GM23338 (cell line): ENCODE measurements around the gene SCAF8. TPM values are rescaled to one million over a fixed set of nuclear protein-coding genes. Genes with fewer than 3 reads are reported as not detected.
A peak's percentile ranks its signal among the peaks of the same experiment; 100 is the strongest.

Experiments
- ATAC-seq: fragments of 200-7000 bp; cut with Tn5 transposase; 3 replicates; pipeline ENCODE4 v1.9.1; 2020
- DNase-seq: peaks from one replicate; pipeline ENCODE4 v3.0.0-alpha.2; 2015; ENCODE audit warnings: low spot score
- H2AFZ ChIP-seq: fragments of 200-600 bp; sonication (generic); 2 replicates; pipeline ENCODE4 v1.8.0; 2016; ENCODE audit warnings: antibody characterized with exemption, mild to moderate bottlenecking, moderate library complexity
- H3F3A ChIP-seq: fragments of 200-600 bp; sonication (generic); replicated peaks from 2 replicates; pipeline ENCODE4 v1.8.0; 2017; ENCODE audit warnings: antibody characterized with exemption, mixed run types, low read depth
- H3K27ac ChIP-seq: fragments of 200-600 bp; sonication (generic); 2 replicates; pipeline ENCODE4 v1.6.1; 2016; ENCODE audit warnings: low read depth
- H3K27me3 ChIP-seq: fragments of 200-600 bp; sonication (generic); 2 replicates; pipeline ENCODE4 v1.8.0; 2016; ENCODE audit warnings: mild to moderate bottlenecking, mixed run types, moderate library complexity; ENCODE audit not compliant: insufficient read depth
- H3K36me3 ChIP-seq: fragments of 200-600 bp; sonication (generic); 2 replicates; pipeline ENCODE4 v1.8.0; 2016; ENCODE audit warnings: mild to moderate bottlenecking; ENCODE audit not compliant: insufficient read depth
- H3K4me1 ChIP-seq: fragments of 200-600 bp; sonication (generic); 2 replicates; pipeline ENCODE4 v1.8.0; 2016; ENCODE audit warnings: mild to moderate bottlenecking, moderate library complexity; ENCODE audit not compliant: insufficient read depth
- H3K4me2 ChIP-seq: fragments of 200-600 bp; sonication (generic); 2 replicates; pipeline ENCODE4 v1.7.1; 2017; ENCODE audit warnings: mixed run types
- H3K4me3 ChIP-seq: fragments of 200-600 bp; sonication (generic); 2 replicates; pipeline ENCODE4 v1.6.1; 2016; ENCODE audit warnings: mixed run types
- H3K79me2 ChIP-seq: fragments of 200-600 bp; sonication (generic); replicated peaks from 2 replicates; pipeline ENCODE4 v1.8.0; 2017; ENCODE audit warnings: mild to moderate bottlenecking; ENCODE audit not compliant: insufficient read depth
- H3K9me2 ChIP-seq: fragments of 200-600 bp; sonication (generic); 2 replicates; pipeline ENCODE4 v1.8.0; 2017; ENCODE audit not compliant: insufficient read depth
- H4K20me1 ChIP-seq: fragments of 200-600 bp; sonication (generic); replicated peaks from 2 replicates; pipeline ENCODE4 v1.8.0; 2017; ENCODE audit warnings: mild to moderate bottlenecking; ENCODE audit not compliant: insufficient read depth
- H3K27ac Mint-ChIP-seq: 2 replicates; pipeline ENCODE4 v1.8.0; 2020; ENCODE audit warnings: inconsistent platforms, mild to moderate bottlenecking, moderate library complexity, mixed read lengths
- H3K27me3 Mint-ChIP-seq: 3 replicates; pipeline ENCODE4 v1.8.0; 2022; ENCODE audit warnings: low read depth, mild to moderate bottlenecking, moderate library complexity, mixed read lengths, inconsistent platforms; ENCODE audit not compliant: insufficient read depth, poor library complexity
- H3K36me3 Mint-ChIP-seq: 3 replicates; pipeline ENCODE4 v1.8.0; 2021; ENCODE audit warnings: low read depth, mild to moderate bottlenecking, inconsistent platforms, moderate library complexity, mixed read lengths
- H3K4me1 Mint-ChIP-seq: 3 replicates; pipeline ENCODE4 v1.8.0; 2020; ENCODE audit warnings: mild to moderate bottlenecking, inconsistent platforms, mixed read lengths
- H3K4me3 Mint-ChIP-seq: 3 replicates; pipeline ENCODE4 v1.8.0; 2021; ENCODE audit warnings: moderate library complexity, mild to moderate bottlenecking, inconsistent platforms, mixed read lengths
- H3K9me3 Mint-ChIP-seq: 3 replicates; pipeline ENCODE4 v1.8.0; 2020; ENCODE audit warnings: moderate library complexity, mild to moderate bottlenecking, inconsistent platforms, mixed read lengths
- CREB1 ChIP-seq: fragments of 250-450 bp; sonication (Bioruptor Pico); IDR thresholded peaks from 2 replicates; pipeline ENCODE4 v1.5.0; 2020; ENCODE audit warnings: low read depth, mild to moderate bottlenecking, moderate library complexity
- EZH2 ChIP-seq: fragments of 200-600 bp; sonication (generic); IDR thresholded peaks from one replicate; pipeline ENCODE4 v1.8.0; 2017; ENCODE audit warnings: antibody characterized with exemption, mild to moderate bottlenecking, low read depth; ENCODE audit not compliant: unreplicated experiment
- EZH2phosphoT487 ChIP-seq: fragments of 200-600 bp; sonication (generic); IDR thresholded peaks from one replicate; pipeline ENCODE4 v1.8.1; 2018; ENCODE audit warnings: antibody characterized with exemption; ENCODE audit not compliant: unreplicated experiment
- JUNB ChIP-seq: IDR thresholded peaks from one replicate; pipeline ENCODE4 v1.6.1; 2016; ENCODE audit warnings: antibody characterized with exemption; ENCODE audit not compliant: unreplicated experiment
- NANOG ChIP-seq: IDR thresholded peaks from 2 replicates; pipeline ENCODE4 v1.6.1; 2016; ENCODE audit warnings: antibody characterized with exemption, borderline replicate concordance
- POLR2AphosphoS5 ChIP-seq: IDR thresholded peaks from 2 replicates; pipeline ENCODE4 v1.6.1; 2016; ENCODE audit warnings: antibody characterized with exemption, low read depth
- REST ChIP-seq: IDR thresholded peaks from one replicate; pipeline ENCODE4 v1.6.1; 2018; ENCODE audit warnings: antibody characterized with exemption; ENCODE audit not compliant: unreplicated experiment
- ZNF114 ChIP-seq: fragments of 250-450 bp; sonication (Bioruptor Pico); IDR thresholded peaks from 2 replicates; pipeline ENCODE4 v1.5.0; 2020; ENCODE audit warnings: mild to moderate bottlenecking, moderate library complexity
- ZNF331 ChIP-seq: fragments of 250-450 bp; sonication (Bioruptor Pico); IDR thresholded peaks from 2 replicates; pipeline ENCODE4 v1.5.0; 2020; ENCODE audit warnings: low read depth, mild to moderate bottlenecking, moderate library complexity
- ZNF462 ChIP-seq: fragments of 250-450 bp; sonication (Bioruptor Pico); IDR thresholded peaks from 2 replicates; pipeline ENCODE4 v1.5.0; 2020; ENCODE audit warnings: mild to moderate bottlenecking, moderate library complexity
- polyA plus RNA-seq: library from polyadenylated mRNA; unstranded; fragments of >200 nt; fragmentation: Nextera tagmentation; extraction: Ambion mirVana; gene quantifications from 2 replicates; pipeline ENCODE4 v1.2.1, GENCODE V29; 2016
- total RNA-seq: library from RNA; depleted of rRNA; stranded (reverse); fragments of >200 nt; shearing (Covaris generic); gene quantifications from 2 replicates; pipeline ENCODE4 v1.2.3, GENCODE V29; 2014

SCAF8 gene
- total and polyA plus RNA-seq, 2 experiments from 2014 or later: 13.8 to 37.9 TPM

GRCh38 chr6:154766288-154766687, 33.1 kb downstream of the SCAF8 start:
- H3K9me2 ChIP-seq: no peaks in the 10 kb centered on the region; the same call in 1 of the 2 replicates
- no peak overlapping the region for H3K4me3 ChIP-seq
- H3K4me3 Mint-ChIP-seq: no peak overlapping the region
- peaks cover 100% of the 10 kb centered on the region for H3K79me2 ChIP-seq
- ATAC-seq (no peak), DNase-seq (no peak)
- no peaks in the 10 kb centered on the region for H3K27me3 ChIP-seq
- H3K27me3 Mint-ChIP-seq: peaks cover 4% of the 10 kb centered on the region
- TF ChIP-seq ZNF114 (CRISPR knock-in tag) (no peak), EZH2phosphoT487 (no peak), EZH2 (no peak), POLR2AphosphoS5 (no peak), ZNF331 (CRISPR knock-in tag) (no peak), JUNB (no peak), CREB1 (no peak)
- H3F3A ChIP-seq: no peaks in the 10 kb centered on the region
- H3K27ac ChIP-seq: no peak overlapping the region
- no peaks in the 10 kb centered on the region; the same call in 2 of the 3 replicates for H3K9me3 Mint-ChIP-seq
- H3K27ac Mint-ChIP-seq: no peak overlapping the region
- peaks cover 53% of the 10 kb centered on the region for H4K20me1 ChIP-seq
- H3K36me3 Mint-ChIP-seq: no peaks in the 10 kb centered on the region; the same call in 2 of the 3 replicates
- peaks cover 50% of the 10 kb centered on the region for H3K4me1 Mint-ChIP-seq
- peaks cover 19% of the 10 kb centered on the region for H3K4me1 ChIP-seq
- H3K36me3 ChIP-seq: no peaks in the 10 kb centered on the region
- H2AFZ ChIP-seq: no peak overlapping the region
- no peak overlapping the region for H3K4me2 ChIP-seq

DNA sequence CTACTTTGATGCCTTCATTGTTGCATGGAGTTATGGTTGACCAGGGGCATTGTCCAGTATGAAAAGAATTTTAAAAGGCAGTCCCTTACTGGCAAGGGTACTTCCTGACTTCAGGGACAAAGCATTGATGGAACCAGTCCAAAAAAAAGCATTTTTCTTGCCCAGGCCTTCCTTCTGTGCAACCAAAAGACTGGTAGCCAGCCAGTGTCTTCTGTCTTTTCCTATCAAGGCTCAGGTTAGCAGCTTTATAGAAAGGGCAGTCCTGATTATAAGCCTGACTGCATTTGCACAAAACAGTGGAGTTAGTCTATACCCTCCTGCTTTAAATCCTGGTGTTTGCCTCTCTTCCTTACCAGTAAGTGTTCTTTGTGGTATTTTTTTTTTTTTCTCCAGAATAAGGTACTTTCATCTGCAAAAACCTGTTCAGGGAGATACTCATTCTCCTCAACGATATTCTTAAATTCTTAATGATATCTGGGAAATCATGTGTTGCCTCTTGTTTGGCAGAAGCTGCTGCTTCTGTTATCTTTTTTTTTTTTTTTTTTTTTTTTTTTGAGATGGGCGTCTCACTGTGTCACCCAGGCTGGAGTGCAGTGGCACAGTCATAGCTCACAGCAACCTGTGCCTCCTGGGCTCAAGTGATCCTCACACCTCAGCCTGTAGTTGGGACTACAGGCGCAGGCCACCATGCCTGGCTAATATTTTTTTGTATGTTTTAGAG, 33.9 kb downstream of the SCAF8 start:
- no peak overlapping the region for H3K4me3 ChIP-seq
- peaks cover 16% of the 10 kb centered on the region for H3K4me1 ChIP-seq
- H3K9me2 ChIP-seq: no peaks in the 10 kb centered on the region; the same call in 1 of the 2 replicates
- no peak for ATAC-seq
- Mint-ChIP-seq H3K4me1 (peaks cover 48% of the 10 kb centered on the region), H3K4me3 (no peak overlapping the region), H3K9me3 (no peaks in the 10 kb centered on the region), H3K27me3 (peaks cover 4% of the 10 kb centered on the region), H3K36me3 (no peaks in the 10 kb centered on the region; the same call in 2 of the 3 replicates), H3K27ac (0 out of 2 replicates have a peak overlapping the region, but pooled peaks have one; percentile 9)
- H3K4me2 ChIP-seq: no peak overlapping the region
- no peak overlapping the region for H2AFZ ChIP-seq
- no peak for DNase-seq
- TF ChIP-seq ZNF462 (CRISPR knock-in tag) (no peak), NANOG (no peak), REST (no peak), POLR2AphosphoS5 (no peak), EZH2 (no peak)
- peak overlapping the region; percentile 39; the same call in 1 of the 2 replicates for H3K27ac ChIP-seq
- no peaks in the 10 kb centered on the region for H3K27me3 ChIP-seq
- H4K20me1 ChIP-seq: peaks cover 55% of the 10 kb centered on the region
- H3K36me3 ChIP-seq: no peaks in the 10 kb centered on the region
- peaks cover 100% of the 10 kb centered on the region for H3K79me2 ChIP-seq
- no peaks in the 10 kb centered on the region for H3F3A ChIP-seq
